Caki2 (cell line): ENCODE results near the gene OR1N2. TPM values are rescaled to one million over a fixed set of nuclear protein-coding genes. Genes with fewer than 3 reads are reported as not detected.
"Not testable (repeated sequence)": the region's sequence is repeated elsewhere in the genome, so short reads cannot be mapped to it uniquely, and the experiment has no call there.

Experiments
- DNase-seq: peaks from one replicate; pipeline ENCODE4 v3.0.0-alpha.2; 2015; ENCODE audit warnings: low read depth
- in situ Hi-C: cut with HindIII; loops from 2 replicates; pipeline ENCODE4 v1.10.0; 2016; ENCODE audit warnings: low sequenced_read_pairs, low pct_unique_long_range_greater_than_20kb, mixed read lengths
- total RNA-seq: library from RNA; depleted of rRNA; stranded (reverse); fragments of >200 nt; shearing (Covaris generic); gene quantifications from 2 replicates; pipeline ENCODE4 v1.2.3, GENCODE V29; 2014; ENCODE audit warnings: low replicate concordance; rRNA removed

The OR1N2 gene
- total RNA-seq = not detected in 2 replicates

- in situ Hi-C loops = no loop called here
- no peak for DNase-seq
Measured at GRCh38 chr9:122552812-122553211, at the start of gene OR1N2. OR1N2 (plus strand) TSS chr9:122553112; CDS start chr9:122553212, 100 bp downstream.

GRCh38 chr9:122506964-122507363, 45.9 kb upstream of the OR1N2 start:
- DNase-seq = no peak
- in situ Hi-C loops = no loop called here

- in situ Hi-C loops = no loop called here
- DNase-seq = no peak
Measured at GRCh38 chr9:122510502-122510901, 42.4 kb upstream of the OR1N2 start, which contains the start of gene OR1J2. OR1J2 (plus strand) TSS chr9:122510802; CDS start chr9:122510802, 0 bp downstream.

- DNase-seq = no peak
- in situ Hi-C loops = no loop called here
Measured at GRCh38 chr9:122518226-122518625, 34.7 kb upstream of the OR1N2 start.

- in situ Hi-C loops = no loop called here
- DNase-seq = no peak
Measured at GRCh38 chr9:122518841-122519240, 34.1 kb upstream of the OR1N2 start, which contains the start of gene OR1J4. OR1J4 (plus strand) TSS chr9:122519141; CDS start chr9:122519141, 0 bp downstream.

- no peak for DNase-seq
- in situ Hi-C loops = no loop called here
Measured at GRCh38 chr9:122519376-122519775, 33.5 kb upstream of the OR1N2 start.

- in situ Hi-C loops = no loop called here
Measured at GRCh38 chr9:122526602-122527001, 26.3 kb upstream of the OR1N2 start.

GRCh38 chr9:122527193-122527592, 25.7 kb upstream of the OR1N2 start, which contains the start of gene OR1N1:
OR1N1 (minus strand) TSS chr9:122527293; CDS start chr9:122527293, 0 bp downstream.
- in situ Hi-C loops = no loop called here
- DNase-seq = no peak

More at GRCh38 chr9:122526602-122527001, 26.3 kb upstream of the OR1N2 start:
- DNase-seq = no peak

- DNase-seq, in situ Hi-C loops: not testable (repeated sequence)
Measured at GRCh38 chr9:122531157-122531556, 21.8 kb upstream of the OR1N2 start.

- in situ Hi-C loops = no loop called here
- peak; percentile 18 for DNase-seq
Measured at GRCh38 chr9:122536134-122536533, 16.8 kb upstream of the OR1N2 start.

- in situ Hi-C loops = not testable (repeated sequence)
- peak; percentile 32 for DNase-seq
Measured at GRCh38 chr9:122537066-122537465, 15.8 kb upstream of the OR1N2 start.

GRCh38 chr9:122538757-122539156, 14.2 kb upstream of the OR1N2 start:
- in situ Hi-C loops = no loop called here
- no peak for DNase-seq

- in situ Hi-C loops = no loop called here
- DNase-seq = no peak
Measured at GRCh38 chr9:122546196-122546595, 6.7 kb upstream of the OR1N2 start.

- DNase-seq = no peak
- in situ Hi-C loops = no loop called here
Measured at GRCh38 chr9:122551371-122551770, 1.5 kb upstream of the OR1N2 start.

- in situ Hi-C loops = no loop called here
Measured at GRCh38 chr9:122561446-122561845, 8.5 kb downstream of the OR1N2 start.

GRCh38 chr9:122562134-122562760, 9.3 kb downstream of the OR1N2 start:
- in situ Hi-C loops = no loop called here
- DNase-seq = no peak

More at GRCh38 chr9:122561446-122561845, 8.5 kb downstream of the OR1N2 start:
- DNase-seq = no peak

GRCh38 chr9:122567901-122568300, 15.0 kb downstream of the OR1N2 start:
- in situ Hi-C loops = no loop called here
- no peak for DNase-seq

GRCh38 chr9:122572456-122572855, 19.5 kb downstream of the OR1N2 start:
- no peak for DNase-seq
- in situ Hi-C loops = no loop called here

GRCh38 chr9:122579874-122580273, 27.0 kb downstream of the OR1N2 start:
- in situ Hi-C loops = no loop called here
- DNase-seq = no peak

GRCh38 chr9:122580360-122580759, 27.4 kb downstream of the OR1N2 start:
- peak; percentile 69 for DNase-seq
- in situ Hi-C loops = no loop called here
